ENCODE data around the gene VPS29.

VPS29 gene

GRCh38 chr12:110514363-110514762 lies 12.5 kb upstream of the VPS29 start:
- TF ChIP-seq, protein P1, sequence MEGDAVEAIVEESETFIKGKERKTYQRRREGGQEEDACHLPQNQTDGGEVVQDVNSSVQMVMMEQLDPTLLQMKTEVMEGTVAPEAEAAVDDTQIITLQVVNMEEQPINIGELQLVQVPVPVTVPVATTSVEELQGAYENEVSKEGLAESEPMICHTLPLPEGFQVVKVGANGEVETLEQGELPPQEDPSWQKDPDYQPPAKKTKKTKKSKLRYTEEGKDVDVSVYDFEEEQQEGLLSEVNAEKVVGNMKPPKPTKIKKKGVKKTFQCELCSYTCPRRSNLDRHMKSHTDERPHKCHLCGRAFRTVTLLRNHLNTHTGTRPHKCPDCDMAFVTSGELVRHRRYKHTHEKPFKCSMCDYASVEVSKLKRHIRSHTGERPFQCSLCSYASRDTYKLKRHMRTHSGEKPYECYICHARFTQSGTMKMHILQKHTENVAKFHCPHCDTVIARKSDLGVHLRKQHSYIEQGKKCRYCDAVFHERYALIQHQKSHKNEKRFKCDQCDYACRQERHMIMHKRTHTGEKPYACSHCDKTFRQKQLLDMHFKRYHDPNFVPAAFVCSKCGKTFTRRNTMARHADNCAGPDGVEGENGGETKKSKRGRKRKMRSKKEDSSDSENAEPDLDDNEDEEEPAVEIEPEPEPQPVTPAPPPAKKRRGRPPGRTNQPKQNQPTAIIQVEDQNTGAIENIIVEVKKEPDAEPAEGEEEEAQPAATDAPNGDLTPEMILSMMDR (IDR thresholded peaks at IDR 0.05; ENCODE audit: insufficient read depth, low read length, missing control alignments): no peak
- no peak overlapping the region for H3K4me3 ChIP-seq (ENCODE audit: low read depth, low read length)
- CTCF ChIA-PET: interaction anchor here (0.6 to 26.6 kb wide), 8 partner anchors 10 to 87 kb away, joined by 3 to 671 read pairs (median 7); partner anchors contain the start of genes FAM216A, GPN3, RAD9B and VPS29
- no peak for DNase-seq (ENCODE audit: low read depth, low spot score)
- POLR2A ChIA-PET: no interaction called here

GRCh38 chr12:110513842-110514241 lies 11.9 kb upstream of the VPS29 start:
- TF ChIP-seq, protein P1 (IDR thresholded peaks at IDR 0.05; ENCODE audit: insufficient read depth, low read length, missing control alignments): no peak
- CTCF ChIA-PET: interaction anchor here (0.9 to 26.6 kb wide), 19 partner anchors 10 to 380 kb away, joined by 3 to 671 read pairs (median 5); partner anchors contain the start of genes FAM216A, GPN3, RAD9B and VPS29
- POLR2A ChIA-PET: no interaction called here
- no peak for DNase-seq (ENCODE audit: low read depth, low spot score)
- no peak overlapping the region for H3K4me3 ChIP-seq (ENCODE audit: low read depth, low read length)

GRCh38 chr12:110508071-110508586 lies 6.2 kb upstream of the VPS29 start:
- TF ChIP-seq, protein P1 (IDR thresholded peaks at IDR 0.05; ENCODE audit: insufficient read depth, low read length, missing control alignments): no peak
- DNase-seq (ENCODE audit: low read depth, low spot score): no peak
- H3K4me3 ChIP-seq (ENCODE audit: low read depth, low read length): no peak overlapping the region
- CTCF ChIA-PET: interaction anchor here (0.7 to 26.6 kb wide), 7 partner anchors 13 to 93 kb away, joined by 3 to 671 read pairs (median 3); no protein-coding TSS in a partner anchor
- POLR2A ChIA-PET: interaction anchor here (0.6 kb wide), 1 partner anchor 13 kb away, joined by 3 read pairs; no protein-coding TSS in a partner anchor

DNA sequence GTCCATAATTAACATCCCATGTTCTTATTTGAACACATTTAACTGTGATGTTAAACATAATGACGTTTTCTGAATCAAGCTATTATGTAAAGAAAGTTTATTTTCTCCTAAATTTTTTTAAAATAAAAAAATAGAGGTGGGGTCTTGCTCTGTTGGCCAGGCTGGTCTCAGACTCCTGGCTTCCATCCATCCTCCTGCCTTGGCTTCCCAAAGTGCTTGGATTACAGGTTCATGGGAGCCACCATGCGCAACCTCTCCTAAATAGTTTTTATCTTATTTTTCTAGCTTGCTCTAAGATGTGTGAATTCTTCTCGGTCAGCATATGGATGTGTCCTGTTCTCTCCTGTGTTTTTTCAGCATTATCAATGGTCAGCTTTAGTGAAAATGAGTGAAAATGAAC lies 3.4 kb upstream of the VPS29 start:
- ChIA-PET CTCF (interaction anchor here (26.6 kb wide), 1 partner anchor 96 kb away, joined by 671 read pairs; no protein-coding TSS in a partner anchor), POLR2A (no interaction called here)

DNA sequence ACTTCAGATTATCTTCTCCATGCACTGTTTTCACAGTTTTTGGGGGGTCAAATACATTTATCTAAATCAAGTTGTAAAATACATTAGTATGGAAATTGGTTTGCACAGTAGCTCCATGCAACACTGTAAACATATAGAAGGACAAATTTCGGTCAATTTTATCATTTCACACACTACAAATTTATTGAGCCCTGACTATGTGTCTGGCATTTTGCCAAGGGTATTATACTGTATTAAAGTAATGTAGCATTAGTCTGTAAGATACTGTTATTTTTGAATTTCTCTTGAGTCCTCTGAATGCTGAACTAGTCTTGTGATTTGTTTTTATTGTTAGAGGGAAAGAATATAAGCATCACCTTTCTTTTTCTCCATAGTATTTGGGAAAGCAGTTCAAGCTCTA lies 1.5 kb upstream of the VPS29 start:
- POLR2A ChIA-PET: no interaction called here
- CTCF ChIA-PET: interaction anchor here (1.0 to 26.6 kb wide), 3 partner anchors 9 to 98 kb away, joined by 3 to 671 read pairs (median 7); no protein-coding TSS in a partner anchor
- TF ChIP-seq, protein P1 (IDR thresholded peaks at IDR 0.05; ENCODE audit: insufficient read depth, low read length, missing control alignments): no peak
- DNase-seq (ENCODE audit: low read depth, low spot score): no peak
- H3K4me3 ChIP-seq (ENCODE audit: low read depth, low read length): no peak overlapping the region

More for the DNA sequence above, 3.4 kb upstream of the VPS29 start:
- H3K4me3 ChIP-seq (ENCODE audit: low read depth, low read length): no peak overlapping the region
- no peak for DNase-seq (ENCODE audit: low read depth, low spot score)
- TF ChIP-seq, protein P1 (IDR thresholded peaks at IDR 0.05; ENCODE audit: insufficient read depth, low read length, missing control alignments): no peak

- ChIA-PET POLR2A (interaction anchor here (1.5 kb wide), 1 partner anchor 33 kb away, joined by 4 read pairs; the partner anchor contains the start of genes FAM216A and GPN3), CTCF (interaction anchor here (0.6 to 26.6 kb wide), 5 partner anchors 9 to 100 kb away, joined by 3 to 671 read pairs (median 4); partner anchors contain the start of genes FAM216A and GPN3)
- peak overlapping the region; percentile 96 for H3K4me3 ChIP-seq (ENCODE audit: low read depth, low read length)
- DNase-seq (ENCODE audit: low read depth, low spot score): no peak
- TF ChIP-seq, protein P1 (IDR thresholded peaks at IDR 0.05; ENCODE audit: insufficient read depth, low read length, missing control alignments): no peak
Observed at GRCh38 chr12:110501399-110501751, 536 bp downstream of the VPS29 start.
